GM12878 (cell line): ENCODE results near the gene HIF1AN. TPM values are rescaled to one million over a fixed set of nuclear protein-coding genes. Genes with fewer than 3 reads are reported as not detected.

Experiments
- ATAC-seq: fragments of 200-7000 bp; cut with Tn5 transposase; 3 replicates; pipeline ENCODE4 v1.9.1; 2020; ENCODE audit warnings: mild to moderate bottlenecking, moderate library complexity
- BruUV-seq: library from RNA; stranded (reverse); fragments of 400-500 nt; replicated peaks from 2 replicates; lab custom pipeline; 2021; lab: Mats Ljungman, UMichigan
- CTCF ChIA-PET: fragments of 300-600 bp; sonication (Branson Sonifier 250); formaldehyde crosslinking; extraction: SDS; loops from one replicate; lab custom pipeline; 2021; ENCODE audit warnings: inconsistent platforms; lab: Yijun Ruan, JAX
- POLR2A ChIA-PET: fragments of 350-600 bp; formaldehyde crosslinking; extraction: SDS; loops from one replicate; lab custom pipeline; 2021; ENCODE audit warnings: inconsistent platforms; lab: Charles Lee
- RAD21 ChIA-PET: fragments of 300-600 bp; sonication (Branson Sonifier 250); formaldehyde crosslinking; loops from one replicate; lab custom pipeline; 2023; ENCODE audit warnings: antibody characterized with exemption; ENCODE audit not compliant: unreplicated experiment; lab: Charles Lee
- SMC1A ChIA-PET: fragments of 300-600 bp; sonication (Branson Sonifier 250); formaldehyde crosslinking; loops from one replicate; lab custom pipeline; 2023; ENCODE audit not compliant: unreplicated experiment, uncharacterized antibody; lab: Charles Lee
- DNase-seq: peaks from one replicate; pipeline ENCODE4 v3.0.0-alpha.2; 2011; ENCODE audit warnings: low read depth, low spot score
- FAIRE-seq: peaks from 3 replicates; lab custom pipeline; 2011; peaks lifted over from hg19 to GRCh38; lab: Jason Lieb, UNC
- H2AFZ ChIP-seq: 2 replicates; pipeline ENCODE4 v1.6.0; 2011; ENCODE audit warnings: low read depth, low read length, control low read depth; ENCODE audit not compliant: control insufficient read depth
- H3K27ac ChIP-seq: 2 replicates; pipeline ENCODE4 v1.5.1; 2011; ENCODE audit warnings: control low read depth; ENCODE audit not compliant: control insufficient read depth, insufficient read depth
- H3K27me3 ChIP-seq, 2 experiments: replicated peaks in 1 of 2; 2 replicates each; pipeline versions ENCODE4 v1.6.0 to v1.6.1; 2011; ENCODE audit warnings: low read length in 1 of 2; ENCODE audit not compliant: control insufficient read depth in 2 of 2, insufficient read depth in 2 of 2
- H3K36me3 ChIP-seq, 2 experiments: 2 replicates each; pipeline ENCODE4 v1.5.1; 2011; ENCODE audit warnings: low read length in 1 of 2; ENCODE audit not compliant: control insufficient read depth in 2 of 2, insufficient read depth in 2 of 2
- H3K4me1 ChIP-seq: 2 replicates; pipeline ENCODE4 v1.6.1; 2011; ENCODE audit warnings: mild to moderate bottlenecking, low read length, moderate library complexity, mixed read lengths; ENCODE audit not compliant: control insufficient read depth, insufficient read depth
- H3K4me2 ChIP-seq: 2 replicates; pipeline ENCODE4 v1.6.0; 2011; ENCODE audit warnings: control low read depth; ENCODE audit not compliant: control insufficient read depth, insufficient read depth
- H3K4me3 ChIP-seq: fragments of 200-600 bp; sonication (generic); 2 replicates; pipeline ENCODE4 v1.5.1; 2016
- H3K79me2 ChIP-seq: 2 replicates; pipeline ENCODE4 v1.6.0; 2011; ENCODE audit warnings: low read length; ENCODE audit not compliant: control insufficient read depth, insufficient read depth
- H3K9ac ChIP-seq: 2 replicates; pipeline ENCODE4 v1.8.0; 2011; ENCODE audit warnings: low read length, control low read depth, mixed read lengths; ENCODE audit not compliant: control insufficient read depth, insufficient read depth
- H3K9me3 ChIP-seq: replicated peaks from 3 replicates; pipeline ENCODE4 v1.5.1; 2011; ENCODE audit warnings: mild to moderate bottlenecking, low read length; ENCODE audit not compliant: control insufficient read depth, insufficient read depth
- H4K20me1 ChIP-seq: 2 replicates; pipeline ENCODE4 v1.6.0; 2011; ENCODE audit not compliant: control insufficient read depth, insufficient read depth
- ATF7 ChIP-seq: fragments of 450-650 bp; IDR thresholded peaks from 2 replicates; pipeline ENCODE4 v1.6.1; 2016; ENCODE audit warnings: low read depth, mild to moderate bottlenecking
- E4F1 ChIP-seq: fragments of 450-650 bp; IDR thresholded peaks from 2 replicates; pipeline ENCODE4 v1.6.1; 2018; ENCODE audit warnings: borderline replicate concordance, mild to moderate bottlenecking; ENCODE audit not compliant: partially characterized antibody
- JUND ChIP-seq: IDR thresholded peaks from 2 replicates; pipeline ENCODE4 v1.6.1; 2012; ENCODE audit warnings: low read depth, mild to moderate bottlenecking, low read length, improper control_type of control experiment, moderate library complexity
- RELB ChIP-seq: fragments of 450-650 bp; IDR thresholded peaks from 2 replicates; pipeline ENCODE4 v1.6.1; 2017; ENCODE audit warnings: low read depth, mild to moderate bottlenecking, moderate library complexity
- SMAD5 ChIP-seq: IDR thresholded peaks from 2 replicates; pipeline ENCODE4 v1.6.1; 2016; ENCODE audit warnings: antibody characterized with exemption, low read depth
- SRF ChIP-seq, 2 experiments: IDR thresholded peaks; 2 replicates each; pipeline ENCODE4 v1.6.1; 2011; ENCODE audit warnings: low read depth in 2 of 2, low read length in 2 of 2, mild to moderate bottlenecking in 1 of 2, moderate library complexity in 1 of 2
- WGBS: methylation state at CpG from one replicate; pipeline ENCODE4 v1.1.6; 2016; ENCODE audit warnings: low lambda C conversion rate; ENCODE audit not compliant: insufficient replicate concordance, insufficient coverage; ENCODE audit errors: missing lambda C conversion rate; 5-methylcytosine and 5-hydroxymethylcytosine counted together
- in situ Hi-C: fragments of 300-500 bp; cut with MboI; formaldehyde crosslinking; loops from 9 replicates; pipeline ENCODE4 v1.14.3; 2018; ENCODE audit warnings: mixed read lengths
- intact Hi-C: fragments of 100-400 bp; cut with micrococcal nuclease; formaldehyde crosslinking; loops from one replicate; pipeline ENCODE4 v1.14.2; 2022; ENCODE audit not compliant: unreplicated experiment
- polyA plus RNA-seq, 11 experiments: library from polyadenylated mRNA; depleted of rRNA in 4 of 11; unstranded in 6 of 11; stranded (reverse) in 5 of 11; fragments of >200 nt; fragmentation: Nextera tagmentation in 4 of 11; fragmentation: Illumina TruSeq in 1 of 11; extraction: Ambion mirVana in 4 of 11; extraction: Trizol in 1 of 11; gene quantifications; 1 replicate in 1 of 11; 2 replicates in 10 of 11; pipeline versions ENCODE4 v1.2.1 to v1.2.3, GENCODE V29; 2011 to 2016; ENCODE audit warnings: inconsistent platforms in 2 of 11, missing spikeins in 2 of 11, low read depth in 1 of 11
- total RNA-seq, 4 experiments: library from RNA; depleted of rRNA in 3 of 4; stranded (reverse); fragments of >200 nt in 3 of 4; fragmentation: Illumina TruSeq in 1 of 4; extraction: Trizol in 1 of 4; gene quantifications; 2 replicates each; pipeline versions ENCODE4 v1.2.1 to v1.2.3, GENCODE V29; 2013 to 2021

Gene HIF1AN
- total and polyA plus RNA-seq, 10 of the 15 experiments (the other 5 are each of a cell fraction or from before 2014, with no cell fraction given), result 1.9 to 37.2 (median 15.2) TPM

GRCh38 chr10:100551196-100551595 lies 15.5 kb downstream of the HIF1AN start:
- intact Hi-C loops, result no loop called here
- TF ChIP-seq ATF7, result no peak
- TF ChIP-seq RELB, result no peak
- TF ChIP-seq SRF (IDR thresholded peaks at IDR 0.05; ENCODE audit: low read depth in 2 of 2, low read length in 2 of 2), result no peak
- no peak for TF ChIP-seq JUND
- TF ChIP-seq SMAD5, result no peak
- TF ChIP-seq E4F1, result no peak
- Histone ChIP-seq H3K27ac (no peak overlapping the region), H3K27me3 (no peaks in the 10 kb centered on the region), H3K4me1 (no peaks in the 10 kb centered on the region), H3K4me2 (no peak overlapping the region), H3K9me3 (no peaks in the 10 kb centered on the region), H2AFZ (no peak overlapping the region), H3K9ac (no peak overlapping the region), H3K36me3 (peaks cover 16 to 23% of the 10 kb centered on the region in 2 experiments), H3K4me3 (no peak overlapping the region), H3K79me2 (no peaks in the 10 kb centered on the region), H4K20me1 (no peaks in the 10 kb centered on the region)
- ChIA-PET CTCF (interaction anchor here (1.2 kb wide), 1 partner anchor 11 kb away, joined by 3 read pairs; no protein-coding TSS in a partner anchor), SMC1A (interaction anchor here (1.1 to 1.5 kb wide), 2 partner anchors 12 to 320 kb away, joined by 3 to 4 read pairs; no protein-coding TSS in a partner anchor), RAD21 (interaction anchor here (1.1 kb wide), 1 partner anchor 121 kb away, joined by 3 read pairs; no protein-coding TSS in a partner anchor), POLR2A (interaction anchor here (0.7 kb wide), 1 partner anchor 13 kb away, joined by 3 read pairs; no protein-coding TSS in a partner anchor)
- ATAC-seq (no peak), DNase-seq (no peak), FAIRE-seq (no peak)
- in situ Hi-C loops, result no loop called here
- TSS peak; percentile 15 for BruUV-seq
- 78% methylated on average over 4 of the region's 4 CpGs for WGBS
